Neural progenitor cell (in vitro differentiated cells): Measurements from ENCODE around the gene NCAPG2. TPM values are rescaled to one million over a fixed set of nuclear protein-coding genes. Genes with fewer than 3 reads are reported as not detected.

Source experiments
- DNase-seq: peaks from one replicate; pipeline ENCODE4 v3.0.0-alpha.2; 2016; ENCODE audit warnings: low spot score
- H2AFZ ChIP-seq: fragments of 200-600 bp; sonication (generic); replicated peaks from 2 replicates; pipeline ENCODE4 v1.6.1; 2016; ENCODE audit warnings: antibody characterized with exemption
- H3F3A ChIP-seq: fragments of 200-600 bp; sonication (generic); 2 replicates; pipeline ENCODE4 v1.6.1; 2016; ENCODE audit warnings: antibody characterized with exemption, low read depth
- H3K27ac ChIP-seq: fragments of 200-600 bp; sonication (generic); 2 replicates; pipeline ENCODE4 v1.5.1; 2016; ENCODE audit warnings: mild to moderate bottlenecking
- H3K27me3 ChIP-seq: fragments of 200-600 bp; sonication (generic); 2 replicates; pipeline ENCODE4 v1.6.1; 2016; ENCODE audit warnings: mild to moderate bottlenecking, moderate library complexity
- H3K36me3 ChIP-seq: fragments of 200-600 bp; sonication (generic); 2 replicates; pipeline ENCODE4 v1.5.1; 2016
- H3K4me1 ChIP-seq: fragments of 200-600 bp; sonication (generic); 2 replicates; pipeline ENCODE4 v1.6.1; 2016; ENCODE audit warnings: mixed run types
- H3K4me2 ChIP-seq: fragments of 200-600 bp; sonication (generic); 2 replicates; pipeline ENCODE4 v1.6.1; 2016
- H3K4me3 ChIP-seq: fragments of 200-600 bp; sonication (generic); 2 replicates; pipeline ENCODE4 v1.5.1; 2016
- H3K79me2 ChIP-seq: fragments of 200-600 bp; sonication (generic); 2 replicates; pipeline ENCODE4 v1.6.1; 2016; ENCODE audit warnings: low read depth
- H3K9ac ChIP-seq: fragments of 200-600 bp; sonication (generic); 2 replicates; pipeline ENCODE4 v1.6.1; 2016
- H3K9me3 ChIP-seq: fragments of 200-600 bp; sonication (generic); 2 replicates; pipeline ENCODE4 v1.5.1; 2016; ENCODE audit warnings: low read depth
- H4K20me1 ChIP-seq: fragments of 200-600 bp; sonication (generic); 2 replicates; pipeline ENCODE4 v1.6.1; 2016; ENCODE audit warnings: low read depth
- H3K27ac Mint-ChIP-seq: 3 replicates; pipeline ENCODE4 v1.8.0; 2021; ENCODE audit warnings: mixed read lengths
- H3K27me3 Mint-ChIP-seq: 2 replicates; pipeline ENCODE4 v1.8.0; 2022; ENCODE audit warnings: low read depth, mild to moderate bottlenecking, inconsistent platforms, moderate library complexity, mixed read lengths; ENCODE audit not compliant: insufficient read depth
- H3K36me3 Mint-ChIP-seq: 3 replicates; pipeline ENCODE4 v1.8.0; 2021; ENCODE audit warnings: mixed read lengths
- H3K4me1 Mint-ChIP-seq: 3 replicates; pipeline ENCODE4 v1.8.0; 2021; ENCODE audit warnings: mixed read lengths
- H3K4me3 Mint-ChIP-seq: 3 replicates; pipeline ENCODE4 v1.8.0; 2021; ENCODE audit warnings: mild to moderate bottlenecking, moderate library complexity, mixed read lengths
- H3K9me3 Mint-ChIP-seq: 3 replicates; pipeline ENCODE4 v1.8.0; 2020; ENCODE audit warnings: mixed read lengths
- EZH2 ChIP-seq: fragments of 200-600 bp; sonication (generic); IDR thresholded peaks from 2 replicates; pipeline ENCODE4 v1.6.1; 2017; ENCODE audit warnings: antibody characterized with exemption, mild to moderate bottlenecking, moderate library complexity
- EZH2phosphoT487 ChIP-seq: fragments of 200-600 bp; sonication (generic); IDR thresholded peaks from 2 replicates; pipeline ENCODE4 v1.6.1; 2017; ENCODE audit warnings: antibody characterized with exemption
- total RNA-seq: library from RNA; depleted of rRNA; stranded (reverse); fragments of >200 nt; gene quantifications from 2 replicates; pipeline ENCODE4 v1.2.3, GENCODE V29; 2015; ENCODE audit warnings: low replicate concordance
- TF ChIP-seq, protein P1 (sequence below): fragments of 200-600 bp; sonication (generic); IDR thresholded peaks from 2 replicates; pipeline ENCODE4 v1.5.1; 2017; ENCODE audit warnings: antibody characterized with exemption, mild to moderate bottlenecking

NCAPG2 gene
- total RNA-seq, 1 donor from 2014 or later, result 89.6 TPM

DNA sequence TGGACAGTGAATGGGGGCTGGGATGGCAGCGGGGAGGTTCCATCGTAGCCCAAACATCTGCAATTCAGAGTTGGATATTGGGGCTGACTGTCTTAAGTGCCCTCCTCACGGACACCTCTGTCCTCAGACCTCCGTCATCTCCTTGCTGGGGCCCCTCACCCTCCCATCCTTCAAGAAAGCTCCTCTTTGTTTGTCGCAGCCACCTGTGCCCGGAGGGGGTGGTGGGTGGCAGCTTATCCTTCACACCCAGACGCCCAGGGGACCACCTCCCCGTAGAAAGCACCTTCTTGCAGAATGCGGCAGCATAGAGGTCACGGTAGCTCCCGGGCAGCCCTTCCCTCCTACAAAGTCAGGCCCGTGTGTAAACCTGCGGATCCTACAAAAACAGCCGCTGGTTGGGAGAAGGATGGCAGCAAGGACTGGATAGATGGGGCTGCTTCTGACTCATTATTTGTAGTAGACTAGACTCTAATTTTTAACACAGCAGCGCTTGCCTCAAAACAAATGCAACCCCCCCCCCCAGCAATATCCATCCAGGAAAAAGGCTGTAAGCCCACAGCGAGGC lies 115.6 kb downstream of the NCAPG2 start:
- Mint-ChIP-seq H3K9me3 (no peaks in the 10 kb centered on the region), H3K4me3 (peak overlapping the region; percentile 83), H3K27ac (no peak overlapping the region), H3K36me3 (no peaks in the 10 kb centered on the region), H3K4me1 (peaks cover 3% of the 10 kb centered on the region), H3K27me3 (peaks cover 36% of the 10 kb centered on the region)
- Histone ChIP-seq H3K4me1 (peaks cover 7% of the 10 kb centered on the region), H3K4me3 (peak overlapping the region; percentile 53), H3K9me3 (no peaks in the 10 kb centered on the region), H3K27me3 (peaks cover 87% of the 10 kb centered on the region), H3K4me2 (no peak overlapping the region), H2AFZ (no peak overlapping the region), H3K27ac (no peak overlapping the region), H3F3A (peaks cover 6% of the 10 kb centered on the region), H3K36me3 (no peaks in the 10 kb centered on the region), H3K79me2 (no peaks in the 10 kb centered on the region), H3K9ac (no peak overlapping the region), H4K20me1 (peaks cover 17% of the 10 kb centered on the region)
- no peak for DNase-seq
- TF ChIP-seq, protein P1, sequence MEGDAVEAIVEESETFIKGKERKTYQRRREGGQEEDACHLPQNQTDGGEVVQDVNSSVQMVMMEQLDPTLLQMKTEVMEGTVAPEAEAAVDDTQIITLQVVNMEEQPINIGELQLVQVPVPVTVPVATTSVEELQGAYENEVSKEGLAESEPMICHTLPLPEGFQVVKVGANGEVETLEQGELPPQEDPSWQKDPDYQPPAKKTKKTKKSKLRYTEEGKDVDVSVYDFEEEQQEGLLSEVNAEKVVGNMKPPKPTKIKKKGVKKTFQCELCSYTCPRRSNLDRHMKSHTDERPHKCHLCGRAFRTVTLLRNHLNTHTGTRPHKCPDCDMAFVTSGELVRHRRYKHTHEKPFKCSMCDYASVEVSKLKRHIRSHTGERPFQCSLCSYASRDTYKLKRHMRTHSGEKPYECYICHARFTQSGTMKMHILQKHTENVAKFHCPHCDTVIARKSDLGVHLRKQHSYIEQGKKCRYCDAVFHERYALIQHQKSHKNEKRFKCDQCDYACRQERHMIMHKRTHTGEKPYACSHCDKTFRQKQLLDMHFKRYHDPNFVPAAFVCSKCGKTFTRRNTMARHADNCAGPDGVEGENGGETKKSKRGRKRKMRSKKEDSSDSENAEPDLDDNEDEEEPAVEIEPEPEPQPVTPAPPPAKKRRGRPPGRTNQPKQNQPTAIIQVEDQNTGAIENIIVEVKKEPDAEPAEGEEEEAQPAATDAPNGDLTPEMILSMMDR, result no peak

DNA sequence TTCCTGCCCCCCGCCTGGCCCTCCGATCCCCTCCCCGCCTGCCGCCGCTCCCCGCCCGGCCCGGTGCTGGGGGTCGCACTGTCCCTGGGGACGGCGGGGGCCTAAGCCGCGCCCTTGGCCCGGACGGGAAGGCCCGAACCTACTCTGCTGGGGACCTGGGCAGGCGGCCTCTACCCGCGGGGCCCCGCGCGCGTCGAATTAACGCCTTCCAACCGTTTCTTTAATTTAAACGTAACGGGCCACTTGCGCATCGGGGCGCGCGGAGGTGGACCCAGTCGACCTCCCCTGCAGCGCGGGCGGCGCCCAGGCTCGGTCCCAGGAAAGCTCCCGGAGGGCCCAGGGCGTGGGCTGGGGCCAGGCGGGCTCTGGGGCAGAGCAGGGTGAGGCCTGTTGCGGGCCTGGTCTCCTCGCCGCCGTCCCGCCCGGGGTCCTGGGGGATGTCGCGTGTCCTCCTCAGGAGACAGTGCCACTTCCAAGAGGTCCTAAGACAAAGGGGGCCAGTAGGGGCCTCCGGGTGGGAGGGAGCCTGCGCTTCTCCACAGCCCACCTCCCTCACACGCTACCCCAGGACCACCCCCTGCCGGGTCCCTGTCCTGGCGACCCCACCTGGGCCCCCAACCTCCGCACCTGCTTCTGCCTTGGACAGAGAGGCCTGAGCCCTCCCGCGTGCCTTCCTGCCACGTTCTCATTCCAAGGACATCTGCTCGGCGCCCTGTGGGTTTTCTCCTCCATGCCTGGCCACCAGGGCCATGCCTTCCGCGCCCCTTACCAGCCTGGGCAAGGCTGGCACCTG lies 116.3 kb downstream of the NCAPG2 start:
- Histone ChIP-seq H2AFZ (peak overlapping the region; percentile 97), H3K79me2 (no peaks in the 10 kb centered on the region), H3K27me3 (peaks cover 92% of the 10 kb centered on the region), H3K4me3 (peak overlapping the region; percentile 53), H3K9ac (no peak overlapping the region), H3K27ac (no peak overlapping the region), H3K36me3 (no peaks in the 10 kb centered on the region), H3K4me2 (peak overlapping the region; percentile 90), H4K20me1 (peaks cover 19% of the 10 kb centered on the region), H3K4me1 (peaks cover 11% of the 10 kb centered on the region), H3F3A (peaks cover 6% of the 10 kb centered on the region), H3K9me3 (no peaks in the 10 kb centered on the region)
- H3K9me3 Mint-ChIP-seq, result no peaks in the 10 kb centered on the region
- DNase-seq, result peak; percentile 65
- peaks cover 3% of the 10 kb centered on the region for H3K4me1 Mint-ChIP-seq
- H3K27ac Mint-ChIP-seq, result no peak overlapping the region
- H3K27me3 Mint-ChIP-seq, result peaks cover 40% of the 10 kb centered on the region
- peak; percentile 76 for TF ChIP-seq EZH2
- TF ChIP-seq EZH2phosphoT487, result no peak
- H3K4me3 Mint-ChIP-seq, result peak overlapping the region; percentile 83
- no peaks in the 10 kb centered on the region for H3K36me3 Mint-ChIP-seq

DNA sequence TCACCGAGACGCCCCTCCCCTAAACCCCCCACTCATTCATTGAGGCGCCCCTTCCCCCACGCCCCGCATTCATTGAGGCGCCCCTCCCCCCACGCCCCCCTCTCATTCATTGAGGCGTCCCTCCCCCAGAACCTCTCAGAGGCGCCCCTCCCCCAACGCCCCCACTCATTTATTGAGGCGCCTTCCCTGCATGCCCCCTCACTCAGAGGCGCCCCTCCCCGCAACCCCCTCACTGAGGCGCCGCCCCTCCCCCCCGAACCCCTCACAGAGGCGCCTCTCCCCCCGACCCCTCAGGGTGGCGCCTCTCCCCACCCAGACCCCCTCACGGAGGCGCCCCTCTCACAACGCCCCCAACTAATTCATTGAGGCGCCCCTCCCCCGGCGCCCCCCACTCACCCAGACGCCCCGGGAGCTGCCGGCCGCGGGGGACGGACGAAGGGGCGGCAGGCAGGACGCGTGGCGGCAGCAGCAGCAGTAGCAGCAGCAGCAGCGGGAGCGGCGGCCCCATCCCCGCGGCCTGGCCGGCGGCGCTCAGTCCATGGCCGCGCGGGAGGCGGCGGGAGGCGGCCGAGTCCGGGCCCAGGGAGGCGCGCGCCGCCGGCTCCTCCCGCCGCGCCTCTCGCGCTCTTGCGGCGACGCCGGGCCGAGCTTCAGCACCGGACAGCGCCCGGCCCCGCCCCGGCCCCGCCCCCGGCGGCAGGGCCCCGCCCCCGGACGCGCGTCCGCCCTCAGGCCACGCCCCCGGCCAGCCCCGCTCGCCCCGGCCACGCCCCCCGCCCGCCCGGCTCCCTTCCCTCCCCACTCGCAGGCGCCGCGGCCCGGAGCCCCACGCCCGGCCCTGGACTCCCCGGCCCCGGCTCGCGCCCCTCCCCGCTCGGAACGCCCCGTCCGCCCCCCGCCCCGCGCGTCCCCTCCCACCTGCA lies 117.2 kb downstream of the NCAPG2 start, which contains the start of gene PTPRN2:
TSS of gene PTPRN2 (minus strand) at position 662 of the 923 bp plus-strand sequence.
- Histone ChIP-seq H3K79me2 (no peaks in the 10 kb centered on the region), H3K4me1 (peaks cover 11% of the 10 kb centered on the region), H3K9ac (no peak within 1 kb of the TSS), H3F3A (peaks cover 6% of the 10 kb centered on the region), H2AFZ (peak within 1 kb of the TSS; percentile 97), H3K36me3 (no peaks in the 10 kb centered on the region), H3K4me2 (peak within 1 kb of the TSS; percentile 91), H4K20me1 (peaks cover 19% of the 10 kb centered on the region), H3K9me3 (no peaks in the 10 kb centered on the region), H3K27me3 (peaks cover 83% of the 10 kb centered on the region), H3K4me3 (peak within 1 kb of the TSS; percentile 54), H3K27ac (no peak within 1 kb of the TSS)
- Mint-ChIP-seq H3K4me1 (peaks cover 3% of the 10 kb centered on the region), H3K27me3 (peaks cover 46% of the 10 kb centered on the region), H3K27ac (no peak within 1 kb of the TSS), H3K4me3 (peak within 1 kb of the TSS; percentile 83), H3K36me3 (no peaks in the 10 kb centered on the region), H3K9me3 (no peaks in the 10 kb centered on the region)
- DNase-seq, result peak; percentile 96
- TF ChIP-seq, protein P1, result peak; percentile 6
- TF ChIP-seq EZH2phosphoT487, result no peak
